HCT116 (cell line): Measurements from ENCODE around the gene SUPT20HL2. TPM values are rescaled to one million over a fixed set of nuclear protein-coding genes. Genes with fewer than 3 reads are reported as not detected.

Source experiments
- ATAC-seq: fragments of 200-7000 bp; cut with Tn5 transposase; 2 replicates; pipeline ENCODE4 v1.9.1; 2020; ENCODE audit warnings: mild to moderate bottlenecking, moderate library complexity
- BruUV-seq: library from RNA; stranded (reverse); fragments of 400-500 nt; replicated peaks from 2 replicates; lab custom pipeline; 2021; lab: Mats Ljungman, UMichigan
- CTCF ChIA-PET: fragments of 300-600 bp; sonication (Branson Sonifier 250); formaldehyde crosslinking; loops from one replicate; lab custom pipeline; 2021; ENCODE audit warnings: antibody characterized with exemption; lab: Charles Lee
- POLR2A ChIA-PET: fragments of 300-600, 350-600 bp; sonication (Branson Sonifier 250); formaldehyde crosslinking; loops from one replicate; lab custom pipeline; 2021; ENCODE audit warnings: antibody characterized with exemption; lab: Charles Lee
- RAD21 ChIA-PET, 2 experiments: fragments of 300-600 bp; sonication (Branson Sonifier 250); formaldehyde crosslinking; loops; one replicate each; lab custom pipeline; 2023; ENCODE audit warnings: low total read pairs in 2 of 2; ENCODE audit not compliant: uncharacterized antibody in 2 of 2, unreplicated experiment in 2 of 2, low non-redundant PET in 1 of 2; lab: Charles Lee
- DNase-seq: peaks from one replicate; pipeline ENCODE4 v3.0.0-alpha.2; 2010; ENCODE audit warnings: low read depth, low spot score
- H2AFZ ChIP-seq: fragments of 200-600 bp; shearing (Covaris generic), sonication (generic); 2 replicates; pipeline ENCODE4 v1.6.1; 2017; ENCODE audit warnings: low read depth, mixed run types, mixed read lengths, antibody characterized with exemption, low read length; ENCODE audit not compliant: poor library complexity, severe bottlenecking
- H3K27ac ChIP-seq: 2 replicates; pipeline ENCODE4 v1.5.1; 2012; ENCODE audit warnings: low read depth, low read length
- H3K27me3 ChIP-seq: fragments of 200-600 bp; sonication (generic); 2 replicates; pipeline ENCODE4 v1.6.1; 2016; ENCODE audit warnings: mixed run types, low read length, mixed read lengths; ENCODE audit not compliant: insufficient read depth
- H3K36me3 ChIP-seq, 2 experiments: fragments of 200-500 bp in 1 of 2; fragments of 200-600 bp in 1 of 2; sonication (Bioruptor generic) in 1 of 2; sonication (generic) in 1 of 2; 2 replicates each; pipeline versions ENCODE4 v1.5.1 to v1.6.1; 2014 to 2016; ENCODE audit warnings: low read length in 2 of 2, inconsistent platforms in 1 of 2, mixed read lengths in 1 of 2, mixed run types in 1 of 2; ENCODE audit not compliant: insufficient read depth in 2 of 2, control insufficient read depth in 1 of 2
- H3K4me1 ChIP-seq, 2 experiments: fragments of 200-600 bp in 1 of 2; sonication (generic) in 1 of 2; 2 replicates each; pipeline versions ENCODE4 v1.5.1 to v1.6.1; 2012 to 2017; ENCODE audit warnings: low read length in 2 of 2, inconsistent platforms in 1 of 2, mild to moderate bottlenecking in 1 of 2, mixed read lengths in 1 of 2, mixed run types in 1 of 2, moderate library complexity in 1 of 2; ENCODE audit not compliant: insufficient read depth in 2 of 2, control insufficient read depth in 1 of 2
- H3K4me2 ChIP-seq: fragments of 200-600 bp; sonication (generic); 2 replicates; pipeline ENCODE4 v1.6.1; 2017; ENCODE audit warnings: mixed run types, low read length, mixed read lengths
- H3K4me3 ChIP-seq, 2 experiments: fragments of 200-600 bp in 1 of 2; sonication (generic) in 1 of 2; replicated peaks in 1 of 2; 2 replicates each; pipeline ENCODE4 v1.5.1; 2011 to 2016; ENCODE audit warnings: low read length in 2 of 2, control low read depth in 1 of 2, low read depth in 1 of 2, mild to moderate bottlenecking in 1 of 2, mixed read lengths in 1 of 2, mixed run types in 1 of 2
- H3K79me2 ChIP-seq: fragments of 200-600 bp; sonication (generic); 2 replicates; pipeline ENCODE4 v1.6.1; 2017; ENCODE audit warnings: mild to moderate bottlenecking, mixed run types, low read length, moderate library complexity, mixed read lengths; ENCODE audit not compliant: insufficient read depth
- H3K9ac ChIP-seq: fragments of 200-600 bp; sonication (generic); 2 replicates; pipeline ENCODE4 v1.6.1; 2016; ENCODE audit warnings: low read length, mixed read lengths
- H3K9me2 ChIP-seq: fragments of 200-600 bp; sonication (generic), shearing (Covaris generic); 2 replicates; pipeline ENCODE4 v1.6.1; 2017; ENCODE audit warnings: mixed run types, mild to moderate bottlenecking, moderate library complexity; ENCODE audit not compliant: insufficient read depth
- H3K9me3 ChIP-seq, 2 experiments: fragments of 200-500 bp in 1 of 2; fragments of 200-600 bp in 1 of 2; sonication (Bioruptor generic) in 1 of 2; sonication (generic) in 1 of 2; 2 replicates each; pipeline ENCODE4 v1.6.1; 2014 to 2017; ENCODE audit warnings: low read length in 2 of 2, mixed read lengths in 2 of 2, inconsistent platforms in 1 of 2, low read depth in 1 of 2, mild to moderate bottlenecking in 1 of 2, mixed run types in 1 of 2, moderate library complexity in 1 of 2; ENCODE audit not compliant: control insufficient read depth in 1 of 2, insufficient read depth in 1 of 2
- H4K20me1 ChIP-seq: fragments of 200-600 bp; sonication (generic), shearing (Covaris generic); 2 replicates; pipeline ENCODE4 v1.6.1; 2017; ENCODE audit warnings: mixed run types, mild to moderate bottlenecking, moderate library complexity; ENCODE audit not compliant: insufficient read depth
- ATF3 ChIP-seq: IDR thresholded peaks from 2 replicates; pipeline ENCODE4 v1.6.1; 2012
- CBX3 ChIP-seq: IDR thresholded peaks from 2 replicates; pipeline ENCODE4 v1.6.1; 2012; ENCODE audit warnings: low read depth
- EGR1 ChIP-seq: IDR thresholded peaks from 2 replicates; pipeline ENCODE4 v1.6.1; 2012; ENCODE audit warnings: low read depth
- ELF1 ChIP-seq: IDR thresholded peaks from 2 replicates; pipeline ENCODE4 v1.6.1; 2012; ENCODE audit warnings: low read depth, borderline replicate concordance
- EZH2 ChIP-seq: fragments of 200-600 bp; sonication (generic); IDR thresholded peaks from 2 replicates; pipeline ENCODE4 v1.6.1; 2017; ENCODE audit warnings: antibody characterized with exemption, mixed run types
- FOSL1 ChIP-seq: IDR thresholded peaks from 2 replicates; pipeline ENCODE4 v1.6.1; 2012; ENCODE audit warnings: low read depth
- POLR2A ChIP-seq: IDR thresholded peaks from 2 replicates; pipeline ENCODE4 v1.7.0; 2011; ENCODE audit warnings: borderline replicate concordance; ENCODE audit not compliant: insufficient read depth, insufficient read length; ENCODE audit errors: extremely low read depth
- POLR2AphosphoS5 ChIP-seq: IDR thresholded peaks from 2 replicates; pipeline ENCODE4 v1.6.1; 2011; ENCODE audit warnings: mild to moderate bottlenecking, low read depth, low read length, moderate library complexity
- REST ChIP-seq: IDR thresholded peaks from 2 replicates; pipeline ENCODE4 v1.6.1; 2012; ENCODE audit warnings: low read depth
- SIN3A ChIP-seq: IDR thresholded peaks from 2 replicates; pipeline ENCODE4 v1.6.1; 2012; ENCODE audit warnings: low read depth
- SP1 ChIP-seq: IDR thresholded peaks from 2 replicates; pipeline ENCODE4 v1.6.1; 2012; ENCODE audit warnings: low read depth
- SRF ChIP-seq: IDR thresholded peaks from 2 replicates; pipeline ENCODE4 v1.6.1; 2012; ENCODE audit warnings: low read depth
- ZBTB33 ChIP-seq: IDR thresholded peaks from 2 replicates; pipeline ENCODE4 v1.6.1; 2011; ENCODE audit warnings: mild to moderate bottlenecking, low read length, moderate library complexity; ENCODE audit not compliant: insufficient replicate concordance; ENCODE audit errors: extremely low read depth
- ZFX ChIP-seq: fragments of 450-650 bp; IDR thresholded peaks from 2 replicates; pipeline ENCODE4 v1.6.1; 2017
- ZNF274 ChIP-seq: fragments of 200-500 bp; sonication (Bioruptor generic); IDR thresholded peaks from 2 replicates; pipeline ENCODE4 v1.6.1; 2014; ENCODE audit warnings: mild to moderate bottlenecking, low read depth, low read length, inconsistent platforms
- intact Hi-C: fragments of 100-400 bp; cut with micrococcal nuclease; formaldehyde crosslinking; loops from 2 replicates; pipeline ENCODE4 v1.10.0; 2022
- total RNA-seq: library from RNA; stranded (reverse); gene quantifications from one replicate; pipeline ENCODE4 v1.2.1, GENCODE V29; 2021; ENCODE audit not compliant: unreplicated experiment

Gene SUPT20HL2
- total RNA-seq, 1 experiment from 2014 or later, result not detected

GRCh38 chrX:24298191-24298590, 15.7 kb downstream of the SUPT20HL2 start:
- CTCF ChIA-PET, result no interaction called here
- H2AFZ ChIP-seq, result no peak overlapping the region
- RAD21 ChIA-PET, result no interaction called here
- H3K9me2 ChIP-seq, result no peaks in the 10 kb centered on the region
- H3K36me3 ChIP-seq, result no peaks in the 10 kb centered on the region
- H3K9ac ChIP-seq, result no peak overlapping the region
- H3K4me2 ChIP-seq, result peak overlapping the region; percentile 32; the same call in 1 of the 2 replicates
- no peak overlapping the region for H3K4me3 ChIP-seq
- H3K9me3 ChIP-seq, result no peaks in the 10 kb centered on the region
- DNase-seq (no peak), ATAC-seq (no peak)
- intact Hi-C loops, result no loop called here
- POLR2A ChIA-PET, result no interaction called here
- no peak overlapping the region for H3K27ac ChIP-seq
- no peaks in the 10 kb centered on the region for H4K20me1 ChIP-seq
- no TSS peak for BruUV-seq
- peaks cover 0 to 6% of the 10 kb centered on the region in 2 experiments; a peak in 3 of 4 replicates for H3K4me1 ChIP-seq
- no peaks in the 10 kb centered on the region for H3K27me3 ChIP-seq
- TF ChIP-seq REST (no peak), ZBTB33 (no peak), SRF (no peak), FOSL1 (no peak), POLR2AphosphoS5 (no peak), EGR1 (no peak), SP1 (no peak), CBX3 (no peak), ZNF274 (no peak), ZFX (no peak), EZH2 (no peak), POLR2A (no peak), ELF1 (no peak), ATF3 (no peak), SIN3A (no peak)
- H3K79me2 ChIP-seq, result no peaks in the 10 kb centered on the region
